Measurements from ENCODE around the gene SLC29A1. TPM values are rescaled to one million over a fixed set of nuclear protein-coding genes. Genes with fewer than 3 reads are reported as not detected.
A peak's percentile ranks its signal among the peaks of the same experiment; 100 is the strongest.

The SLC29A1 gene
- total RNA-seq, 1 experiment from 2014 or later = 45.3 TPM

DNA sequence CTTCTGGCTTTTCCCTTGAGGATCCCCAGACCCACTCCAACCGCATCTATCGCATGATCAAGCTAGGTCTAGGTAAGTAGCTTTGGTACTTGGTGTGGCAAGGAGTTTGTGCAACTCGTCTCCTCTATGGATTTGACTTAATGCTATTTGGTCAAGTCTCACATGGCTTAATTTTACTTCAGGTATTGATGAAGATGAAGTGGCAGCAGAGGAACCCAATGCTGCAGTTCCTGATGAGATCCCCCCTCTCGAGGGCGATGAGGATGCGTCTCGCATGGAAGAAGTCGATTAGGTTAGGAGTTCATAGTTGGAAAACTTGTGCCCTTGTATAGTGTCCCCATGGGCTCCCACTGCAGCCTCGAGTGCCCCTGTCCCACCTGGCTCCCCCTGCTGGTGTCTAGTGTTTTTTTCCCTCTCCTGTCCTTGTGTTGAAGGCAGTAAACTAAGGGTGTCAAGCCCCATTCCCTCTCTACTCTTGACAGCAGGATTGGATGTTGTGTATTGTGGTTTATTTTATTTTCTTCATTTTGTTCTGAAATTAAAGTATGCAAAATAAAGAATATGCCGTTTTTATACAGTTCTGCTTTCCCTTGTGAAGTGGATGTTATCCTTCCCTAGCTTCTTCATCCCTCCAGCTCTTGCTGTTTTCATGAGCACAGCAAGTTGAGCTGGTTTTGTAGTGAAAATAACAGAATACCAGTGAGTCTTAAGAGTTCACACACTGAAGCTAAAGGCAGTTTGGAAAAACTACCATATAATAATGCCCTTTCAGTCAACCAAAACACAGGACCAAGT, 30.1 kb downstream of the SLC29A1 start:
- peak; percentile 42 to 52 for DNase-seq

DNA sequence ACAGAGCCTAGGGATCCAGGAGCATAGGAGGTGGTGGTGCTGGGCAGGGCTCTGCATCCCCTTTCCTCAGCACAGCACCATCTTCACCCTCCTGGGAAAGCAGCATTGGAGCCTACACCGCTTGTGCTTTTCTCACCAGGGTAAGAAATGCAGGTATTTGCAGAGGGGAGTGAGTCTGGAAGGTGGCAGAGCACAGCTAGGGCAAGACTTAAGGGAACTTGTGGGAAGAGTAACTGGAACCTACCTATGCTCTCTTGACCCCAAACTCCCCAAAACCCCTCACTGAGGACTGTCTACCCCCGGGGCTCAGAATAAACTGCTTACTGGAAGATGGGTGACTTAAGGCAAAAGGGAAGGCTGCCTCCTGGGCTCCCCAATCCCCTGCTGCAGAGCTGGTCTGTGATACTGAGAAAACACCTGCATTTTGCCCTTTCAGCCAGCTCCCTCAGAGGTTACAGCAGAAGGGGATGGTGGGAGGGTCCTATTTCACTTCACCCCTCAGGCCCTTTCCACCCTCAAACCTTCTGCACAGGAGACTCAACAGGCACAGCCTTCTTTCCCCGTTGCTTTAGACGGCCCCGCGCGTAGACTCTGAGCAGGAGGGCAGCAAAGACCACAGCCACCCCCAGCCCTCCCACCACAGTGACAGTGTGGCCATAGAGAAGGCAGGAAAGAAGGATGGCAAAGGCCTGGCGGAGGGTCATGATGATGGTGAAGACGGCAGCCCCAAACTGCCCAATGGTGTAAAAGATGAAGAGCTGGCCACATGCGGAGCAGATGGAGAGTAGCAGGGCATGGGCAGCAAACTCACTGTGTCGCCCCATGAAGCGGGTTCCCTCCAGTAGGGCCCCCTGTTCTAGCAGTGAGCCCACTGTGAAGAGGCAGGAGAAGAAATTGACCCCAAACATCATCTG, 31.1 kb downstream of the SLC29A1 start:
- no peak overlapping the region for H3K27ac ChIP-seq
- TF ChIP-seq CTCF (conservative IDR thresholded peaks at IDR 0.05) (no peak), EZH2 (IDR thresholded peaks at IDR 0.05; ENCODE audit: low read depth) (no peak)
- peaks cover 41% of the 10 kb centered on the region for H3K4me1 ChIP-seq (replicated peaks; ENCODE audit: insufficient read depth)
- peaks cover 72% of the 10 kb centered on the region for H4K20me1 ChIP-seq (ENCODE audit: insufficient read depth)
- peak in 1 of 2 experiments; percentile 43 for DNase-seq
- peaks cover 66% of the 10 kb centered on the region for H3K79me2 ChIP-seq (ENCODE audit: low read depth)
- no TSS peak for BruUV-seq (replicated peaks)
- ChIA-PET CTCF (interaction anchor here (0.6 kb wide), 1 partner anchor 158 kb away, joined by 3 read pairs; no protein-coding TSS in a partner anchor), POLR2A (ENCODE audit: unreplicated experiment) (interaction anchor here (0.8 kb wide), 1 partner anchor 624 kb away, joined by 3 read pairs; no protein-coding TSS in a partner anchor)
- H3K4me3 ChIP-seq = no peak overlapping the region; the same call in 1 of the 2 replicates
- no peaks in the 10 kb centered on the region for H3K9me2 ChIP-seq (ENCODE audit: insufficient read depth)
- intact Hi-C loops (cut with micrococcal nuclease; ENCODE audit: unreplicated experiment) = no loop called here
- H3K36me3 ChIP-seq (ENCODE audit: low read depth) = peaks cover 50% of the 10 kb centered on the region
- H2AFZ ChIP-seq = no peak overlapping the region
- H3K4me2 ChIP-seq = peak overlapping the region; percentile 98; the same call in 1 of the 2 replicates
- H3F3A ChIP-seq (ENCODE audit: insufficient read depth, low read depth) = peaks cover 82% of the 10 kb centered on the region
- no peaks in the 10 kb centered on the region for H3K27me3 ChIP-seq (ENCODE audit: insufficient read depth, low read depth)
- no peaks in the 10 kb centered on the region for H3K9me3 ChIP-seq (ENCODE audit: insufficient read depth, low read depth)

More for the DNA sequence above, 30.1 kb downstream of the SLC29A1 start:
- Histone ChIP-seq H3F3A (ENCODE audit: insufficient read depth, low read depth) (peaks cover 91% of the 10 kb centered on the region), H3K27me3 (ENCODE audit: insufficient read depth, low read depth) (no peaks in the 10 kb centered on the region), H2AFZ (no peak overlapping the region), H3K36me3 (ENCODE audit: low read depth) (peaks cover 59% of the 10 kb centered on the region), H3K4me1 (replicated peaks; ENCODE audit: insufficient read depth) (peaks cover 50% of the 10 kb centered on the region), H3K9me3 (ENCODE audit: insufficient read depth, low read depth) (no peaks in the 10 kb centered on the region), H3K79me2 (ENCODE audit: low read depth) (peaks cover 75% of the 10 kb centered on the region), H3K27ac (no peak overlapping the region), H3K9me2 (ENCODE audit: insufficient read depth) (no peaks in the 10 kb centered on the region), H3K4me2 (no peak overlapping the region), H3K4me3 (no peak overlapping the region), H4K20me1 (ENCODE audit: insufficient read depth) (peaks cover 82% of the 10 kb centered on the region)
- no TSS peak for BruUV-seq (replicated peaks)
- CTCF ChIA-PET = interaction anchor here (0.6 kb wide), 2 partner anchors 51 to 157 kb away, joined by 3 to 4 read pairs; no protein-coding TSS in a partner anchor
- intact Hi-C loops (cut with micrococcal nuclease; ENCODE audit: unreplicated experiment) = loop anchor here (1.0 kb wide), 1 partner anchor 33 kb away; no protein-coding TSS in a partner anchor
- TF ChIP-seq CTCF (conservative IDR thresholded peaks at IDR 0.05) (peak; percentile 69), EZH2 (IDR thresholded peaks at IDR 0.05; ENCODE audit: low read depth) (no peak)
- POLR2A ChIA-PET (ENCODE audit: unreplicated experiment) = no interaction called here

All from PC-9 (cell line).